GM19238 (cell line): ENCODE measurements around the gene CCHCR1.
A peak's percentile ranks its signal among the peaks of the same experiment; 100 is the strongest.

Experiments used
- DNase-seq: peaks from one replicate; pipeline ENCODE4 v3.0.0; 2011; ENCODE audit warnings: low spot score; ENCODE audit not compliant: insufficient read length

The CCHCR1 gene

DNA sequence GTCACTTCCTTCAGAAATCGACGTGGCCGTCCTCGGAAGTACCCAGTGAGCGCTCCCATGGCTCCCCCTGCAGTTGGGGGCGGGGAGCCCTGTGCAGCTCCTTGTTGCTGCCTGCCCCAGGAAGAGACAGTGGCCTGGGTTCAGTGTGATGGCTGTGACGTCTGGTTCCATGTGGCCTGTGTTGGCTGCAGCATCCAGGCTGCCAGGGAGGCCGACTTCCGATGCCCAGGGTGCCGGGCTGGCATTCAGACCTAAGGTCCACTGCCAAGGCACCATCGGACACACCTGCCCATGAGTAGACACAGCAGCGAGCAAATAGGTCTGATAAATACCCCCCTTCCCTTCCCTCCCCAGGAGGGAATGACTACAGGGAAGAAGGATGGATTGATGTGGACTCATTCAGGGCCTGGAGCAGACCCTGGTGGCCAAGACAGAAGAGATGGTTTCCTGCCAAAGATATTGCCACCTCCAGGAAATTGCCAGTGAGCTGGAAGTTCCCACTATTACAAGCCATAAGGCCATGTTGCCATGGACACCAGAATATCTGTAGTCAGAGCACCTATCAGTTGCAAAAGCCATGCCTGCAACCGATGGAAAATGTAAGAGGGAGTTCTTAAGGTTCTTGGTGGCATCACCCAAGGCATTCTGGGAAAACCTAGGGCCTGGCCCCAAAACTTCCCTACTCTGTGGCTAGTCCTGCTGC lies 5.0 kb upstream of the CCHCR1 start:
- no peak for DNase-seq

DNA sequence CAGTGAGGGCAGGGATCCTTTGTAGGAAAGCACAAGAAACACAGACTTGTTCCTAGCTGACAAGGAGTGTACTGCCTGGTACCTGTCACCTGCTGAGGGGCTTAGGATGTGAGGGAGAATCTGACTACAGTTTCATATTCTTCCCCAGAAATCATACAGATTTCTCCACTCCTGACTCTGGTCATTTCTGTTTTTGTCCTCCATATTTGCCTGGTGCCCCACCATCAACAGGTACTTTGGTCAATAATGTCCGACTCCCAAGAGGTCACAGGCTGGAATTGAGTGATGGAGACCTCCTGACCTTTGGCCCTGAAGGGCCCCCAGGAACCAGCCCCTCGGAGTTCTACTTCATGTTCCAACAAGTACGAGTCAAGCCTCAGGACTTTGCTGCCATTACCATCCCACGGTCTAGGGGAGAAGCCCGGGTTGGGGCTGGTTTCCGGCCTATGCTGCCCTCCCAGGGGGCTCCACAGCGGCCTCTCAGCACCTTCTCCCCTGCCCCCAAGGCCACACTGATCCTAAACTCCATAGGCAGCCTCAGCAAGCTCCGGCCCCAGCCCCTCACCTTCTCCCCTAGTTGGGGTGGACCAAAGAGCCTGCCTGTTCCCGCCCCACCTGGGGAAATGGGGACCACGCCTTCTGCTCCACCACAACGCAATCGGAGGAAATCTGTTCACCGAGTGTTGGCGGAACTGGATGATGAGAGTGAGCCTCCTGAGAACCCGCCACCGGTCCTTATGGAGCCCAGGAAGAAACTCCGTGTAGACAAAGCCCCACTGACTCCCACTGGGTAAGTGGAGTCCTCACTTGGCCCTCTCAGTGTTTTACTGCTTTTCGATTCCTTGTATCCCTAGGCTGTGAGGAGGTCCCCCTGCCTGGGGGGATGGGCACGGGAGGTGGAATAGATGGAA lies 3.9 kb upstream of the CCHCR1 start:
- no peak for DNase-seq

DNA sequence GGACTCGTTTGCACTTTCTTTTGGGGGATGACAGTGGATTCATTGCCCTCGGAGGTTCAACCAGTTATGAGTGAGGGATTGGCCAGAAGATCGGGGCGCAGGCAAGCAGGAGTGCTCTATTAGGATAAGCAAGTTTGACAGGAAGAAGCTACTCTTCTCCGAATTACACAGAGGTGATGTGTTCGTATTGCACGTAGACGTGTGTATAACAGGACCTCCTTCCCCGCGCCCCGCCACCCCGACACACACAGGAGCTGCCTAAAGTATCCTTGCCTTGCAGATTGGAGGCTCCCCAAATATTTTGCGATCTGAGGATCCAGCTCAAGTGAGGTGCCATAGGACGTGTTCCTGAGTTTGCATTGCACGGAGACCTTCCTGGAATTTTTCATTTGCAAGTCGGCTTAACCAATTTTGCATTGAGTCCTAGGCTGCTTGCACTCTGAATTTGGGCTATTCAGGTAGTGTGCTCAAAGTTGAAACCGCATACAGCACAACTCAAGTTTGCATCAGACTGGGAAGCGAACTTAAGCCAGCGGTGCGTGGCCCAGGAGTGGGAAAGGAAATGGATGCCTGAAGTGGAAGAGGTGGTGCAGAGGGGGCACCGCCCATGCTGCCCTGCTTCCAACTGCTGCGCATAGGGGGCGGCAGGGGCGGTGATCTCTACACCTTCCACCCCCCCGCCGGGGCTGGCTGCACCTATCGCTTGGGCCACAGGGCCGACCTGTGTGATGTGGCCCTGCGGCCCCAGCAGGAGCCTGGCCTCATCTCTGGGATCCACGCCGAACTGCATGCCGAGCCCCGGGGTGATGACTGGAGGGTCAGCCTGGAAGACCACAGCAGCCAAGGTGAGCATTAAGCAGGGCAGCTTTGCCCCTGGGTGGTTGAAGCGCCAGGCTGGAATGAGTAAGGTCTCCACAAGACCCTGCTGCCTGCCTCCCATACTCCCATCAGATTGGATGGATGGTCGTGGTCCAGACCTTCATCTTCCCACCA lies 1.6 kb upstream of the CCHCR1 start:
- DNase-seq, result no peak

DNA sequence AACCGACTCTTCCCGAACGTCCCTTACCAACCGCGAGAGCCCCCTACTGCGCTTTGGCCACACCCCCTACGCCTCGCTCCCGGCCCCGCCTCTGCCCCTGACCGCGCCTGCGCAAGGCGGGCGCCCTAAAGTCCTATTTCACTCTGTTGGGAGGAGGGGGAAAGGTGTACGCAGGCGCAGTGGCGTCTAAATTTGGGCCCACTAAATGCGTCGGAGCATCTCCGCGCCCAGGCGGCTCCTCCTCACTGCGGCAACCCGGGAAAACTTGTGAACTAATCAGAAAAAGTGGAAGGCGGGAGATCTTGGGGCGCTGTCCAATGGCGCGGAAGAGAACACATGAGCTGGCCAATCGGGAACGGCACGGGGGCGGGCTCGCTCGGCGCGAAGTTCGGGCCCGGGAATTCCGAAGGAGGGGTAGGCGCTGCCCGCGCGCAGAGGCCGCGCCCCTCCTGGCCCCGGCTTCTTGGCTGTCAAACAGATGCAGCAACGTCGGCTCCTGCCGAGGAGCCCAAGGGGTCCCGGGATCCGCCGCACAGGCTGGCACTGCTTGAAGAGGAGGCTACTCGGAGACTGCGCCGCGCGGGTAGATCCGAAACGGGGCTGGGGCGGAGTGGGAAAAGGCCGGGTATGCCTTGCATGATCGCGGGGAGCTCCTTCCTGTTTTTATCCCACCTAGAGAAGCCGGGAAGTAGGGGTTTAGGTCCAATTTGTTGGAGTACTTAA lies 699 bp upstream of the CCHCR1 start, which contains the start of gene TCF19:
TCF19 (plus strand) TSS at position 450 of the 723 bp plus-strand sequence. CDS start 881 bp downstream, outside the sequence.
- DNase-seq, result peak; percentile 97

DNA sequence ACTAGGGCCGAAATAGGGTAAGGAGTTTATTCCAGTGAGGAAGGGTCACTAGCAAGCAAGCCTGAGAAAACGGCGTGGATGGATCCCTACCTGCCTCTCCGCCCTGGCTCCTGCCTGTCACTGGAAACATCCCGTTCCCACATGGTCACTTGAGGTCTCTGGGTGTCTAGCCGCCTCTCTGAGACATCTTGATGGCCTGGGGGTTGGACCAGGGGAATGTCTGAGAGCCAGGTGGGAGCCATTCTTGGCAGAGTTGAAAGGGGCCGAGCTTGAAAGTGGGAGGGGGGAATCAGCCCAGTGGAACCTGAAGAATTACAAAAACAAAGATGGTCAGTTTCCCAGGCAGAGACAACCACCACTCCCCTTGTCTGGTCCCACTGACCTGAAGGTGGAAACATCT lies 961 bp downstream of the CCHCR1 start:
- no peak for DNase-seq

DNA sequence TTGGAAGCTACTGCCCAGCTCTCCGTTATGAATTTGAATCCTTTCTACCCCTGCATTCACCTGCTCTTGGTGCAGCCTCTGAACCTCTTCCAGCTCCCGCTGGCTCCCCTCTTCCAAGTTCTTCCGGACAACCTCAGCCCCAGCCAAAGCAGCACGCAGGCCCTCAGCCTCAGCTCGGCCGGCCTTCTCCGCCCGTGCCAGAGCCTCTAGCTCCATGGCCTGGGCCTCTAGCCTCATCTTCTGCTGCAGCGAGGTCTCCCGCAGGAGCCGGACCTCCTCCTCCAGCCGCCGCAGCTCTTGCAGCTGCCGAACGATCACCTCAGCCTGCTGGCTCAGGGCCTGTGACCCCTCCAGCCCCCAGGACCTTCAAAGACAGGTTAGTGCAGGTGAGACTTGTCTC lies 3.2 kb downstream of the CCHCR1 start:
- no peak for DNase-seq

DNA sequence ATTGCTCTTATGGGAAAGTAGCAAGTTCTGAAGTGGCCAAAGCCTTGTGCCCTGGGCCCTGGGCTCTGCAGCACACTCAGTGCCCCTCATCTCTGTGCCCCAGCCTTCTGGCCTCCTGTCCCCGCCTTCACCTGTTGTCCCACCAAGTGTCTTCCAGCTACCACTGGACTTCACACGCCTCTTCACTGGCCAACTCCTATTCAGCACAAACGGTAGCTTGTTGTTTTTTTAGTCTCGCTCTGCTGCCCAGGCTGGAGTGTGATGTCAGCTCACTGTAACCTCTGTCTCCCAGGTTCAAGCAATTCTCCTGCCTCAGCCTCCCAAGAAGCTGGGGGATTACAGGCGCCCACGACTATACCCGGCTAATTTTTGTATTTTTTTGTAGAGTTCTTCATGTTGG lies 4.8 kb downstream of the CCHCR1 start:
- no peak for DNase-seq

DNA sequence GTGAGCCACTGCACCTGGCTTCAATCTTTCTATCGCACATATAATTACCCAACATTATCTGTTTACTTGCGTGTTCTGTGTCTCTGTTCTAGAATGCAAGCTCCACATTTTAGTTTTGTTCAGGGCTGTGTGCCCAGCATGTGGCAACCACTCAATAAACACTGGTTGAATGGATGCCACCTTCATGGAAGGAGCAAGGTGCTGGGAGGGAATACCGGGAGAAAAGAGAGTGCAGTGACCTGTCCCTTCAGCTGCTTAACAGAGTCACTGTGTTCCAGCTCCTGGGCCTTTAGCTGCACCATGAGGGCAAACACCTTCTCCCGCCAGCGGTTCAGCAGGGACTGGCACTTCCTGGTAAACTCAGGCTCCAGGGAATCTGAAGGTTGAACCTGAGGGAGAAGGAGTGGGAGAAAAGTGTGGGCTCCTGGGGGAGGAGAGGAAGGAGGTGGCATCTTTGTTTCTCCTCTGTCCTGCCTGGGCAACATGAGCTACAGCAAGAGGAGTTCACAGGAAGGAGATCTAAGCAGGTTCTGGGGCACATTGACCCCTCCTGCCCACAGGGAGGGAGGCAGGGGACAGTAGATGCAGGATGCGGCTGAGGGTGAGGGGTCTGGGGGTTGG lies 7.7 kb downstream of the CCHCR1 start:
- DNase-seq, result no peak

DNA sequence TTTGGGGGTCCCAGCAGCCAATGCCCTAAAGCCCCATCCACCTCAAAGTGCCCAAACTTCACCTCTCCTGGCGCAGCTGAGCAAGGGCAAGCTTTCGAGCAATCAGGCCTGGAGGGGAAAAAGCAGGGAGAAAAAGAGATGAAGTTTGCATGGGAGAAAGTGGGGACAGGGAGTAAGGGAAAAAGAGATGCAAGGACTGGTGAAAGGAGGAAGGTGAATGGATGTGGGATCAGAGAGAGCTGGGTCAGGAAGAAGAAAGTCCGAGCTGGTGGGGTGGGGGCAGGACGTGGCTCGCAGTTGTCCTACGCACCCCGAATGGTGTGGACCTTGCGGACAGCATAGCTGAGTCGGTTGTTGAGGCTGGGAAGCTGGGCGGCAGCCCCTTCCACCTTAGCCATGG lies 12.2 kb downstream of the CCHCR1 start:
- no peak for DNase-seq

DNA sequence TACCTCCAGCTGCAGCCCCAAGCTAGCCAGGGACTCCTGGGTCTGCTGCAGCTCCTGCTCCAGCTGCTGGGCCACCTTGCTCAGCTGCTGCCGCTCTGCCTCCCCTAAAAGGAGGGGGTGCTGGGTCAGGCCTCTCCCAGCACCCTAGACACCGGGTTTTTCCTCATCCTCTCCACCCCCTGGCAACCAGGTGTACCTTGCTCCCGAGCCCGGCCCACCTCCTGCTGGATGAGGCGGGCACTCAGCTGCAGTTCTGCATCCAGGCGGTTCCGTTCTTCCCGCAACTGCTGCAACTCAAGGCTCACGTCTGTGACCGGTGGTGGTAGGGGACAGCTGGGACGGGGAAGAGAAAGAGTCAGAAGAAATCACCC lies 12.6 kb downstream of the CCHCR1 start:
- DNase-seq, result no peak

DNA sequence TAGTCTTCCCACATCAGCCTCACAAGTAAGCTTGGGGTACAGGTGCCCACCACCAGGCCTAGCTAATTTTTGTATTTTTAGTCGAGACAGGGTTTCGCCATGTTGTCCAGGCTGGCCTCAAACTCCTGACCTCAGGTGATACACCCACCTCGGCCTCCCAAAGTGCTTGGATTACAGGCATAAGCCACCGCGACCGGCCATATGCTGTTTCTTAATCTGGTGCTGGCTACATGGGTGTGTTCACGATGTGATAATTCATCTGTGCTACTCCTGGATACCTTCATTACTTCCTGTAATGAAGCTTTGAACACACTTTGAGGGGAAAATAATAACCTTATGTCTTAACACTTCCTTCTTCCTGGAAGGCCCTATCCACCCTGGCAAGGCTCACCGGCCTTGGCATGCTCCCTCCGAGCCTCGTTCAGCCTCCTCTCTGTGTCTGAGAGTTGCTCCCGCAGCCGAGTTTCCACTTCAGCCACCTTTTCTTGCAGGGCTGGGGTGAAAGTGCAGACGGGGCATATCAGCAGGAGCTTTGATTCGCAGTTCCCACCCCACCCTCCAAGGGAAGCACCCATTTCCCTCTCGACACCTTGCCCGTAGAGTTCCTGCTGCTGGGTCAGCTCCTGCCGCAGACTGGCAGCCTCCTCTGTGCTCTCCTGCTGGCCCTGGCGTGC lies 13.2 kb downstream of the CCHCR1 start:
- DNase-seq, result no peak

DNA sequence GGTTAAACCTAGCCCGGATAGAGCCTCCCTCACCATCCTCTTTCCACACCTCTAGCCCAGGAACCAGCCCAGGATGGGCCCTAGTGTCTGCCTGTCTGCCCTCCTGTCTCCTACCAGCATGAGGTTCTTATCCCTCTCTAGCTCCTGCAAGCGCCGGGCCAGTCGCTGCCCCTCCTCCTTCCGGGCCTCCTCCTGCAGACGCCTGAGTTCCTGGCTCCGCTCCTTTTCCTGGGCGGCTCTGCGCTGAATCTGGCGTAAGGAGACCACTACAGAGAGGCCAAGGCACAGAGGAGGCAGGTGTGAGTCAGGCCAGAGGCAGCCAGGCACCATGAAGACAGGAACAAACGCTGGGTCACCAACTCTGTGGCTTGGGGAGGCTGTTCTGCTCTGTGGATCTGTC lies 14.5 kb downstream of the CCHCR1 start:
- DNase-seq, result no peak

DNA sequence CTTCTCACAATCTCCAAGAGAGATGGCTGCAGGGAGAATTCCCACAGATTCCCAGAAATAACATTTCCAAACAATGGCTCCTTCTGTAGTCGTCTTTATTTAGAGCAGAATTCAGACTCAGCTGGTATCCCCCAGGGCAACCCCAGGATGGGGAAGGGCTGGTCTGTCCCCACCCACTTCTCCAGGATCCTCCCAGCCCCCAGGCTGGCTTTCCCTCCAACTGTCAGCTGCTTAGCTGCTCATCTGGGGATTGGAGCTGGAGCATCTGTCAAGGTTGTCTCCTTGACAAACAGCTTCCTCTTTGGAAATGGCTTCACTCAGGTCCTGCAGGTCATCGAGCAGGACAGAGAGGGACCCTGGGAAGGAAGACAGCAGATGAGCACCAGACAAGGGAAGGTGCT lies 15.2 kb downstream of the CCHCR1 start:
- DNase-seq, result no peak

DNA sequence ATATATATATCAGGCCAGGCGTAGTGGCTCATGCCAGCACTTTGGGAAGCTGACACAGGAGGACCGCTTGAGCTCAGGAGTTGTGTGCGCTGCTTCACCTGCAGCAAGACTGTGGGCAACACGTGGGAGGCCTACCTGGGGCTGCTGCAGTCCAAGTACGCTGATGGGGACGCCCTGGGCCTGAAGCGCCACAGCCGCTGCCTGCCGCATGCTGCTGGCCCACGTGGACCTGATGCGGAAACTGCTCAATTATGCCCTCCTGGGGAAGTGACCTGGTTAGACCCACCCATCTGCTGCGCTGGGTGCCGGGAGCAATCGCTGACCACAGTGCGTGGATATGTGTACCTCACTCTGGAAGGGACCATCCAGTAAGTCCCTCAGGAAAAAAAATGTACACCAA lies 17.0 kb downstream of the CCHCR1 start:
- DNase-seq, result no peak

DNA sequence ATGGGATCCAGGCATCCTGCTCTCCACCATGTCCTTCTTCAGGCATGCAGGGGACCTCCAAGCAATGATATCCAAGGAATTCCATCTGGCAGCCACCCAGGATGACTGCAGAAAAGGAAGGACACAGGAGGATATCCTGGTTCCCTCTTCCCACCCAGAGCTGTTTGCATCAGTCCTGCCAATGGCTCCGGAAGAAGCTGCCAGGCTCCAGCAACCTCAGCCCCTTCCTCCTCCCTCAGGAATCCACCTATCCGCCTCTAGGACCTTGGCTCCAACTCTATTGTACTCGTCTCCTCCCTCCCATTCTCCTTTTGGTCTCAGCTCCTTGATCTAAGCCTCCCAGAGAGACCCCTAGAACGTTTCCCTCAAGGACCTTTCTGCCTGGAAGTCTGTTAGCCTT lies 18.0 kb downstream of the CCHCR1 start:
- DNase-seq, result no peak

DNA sequence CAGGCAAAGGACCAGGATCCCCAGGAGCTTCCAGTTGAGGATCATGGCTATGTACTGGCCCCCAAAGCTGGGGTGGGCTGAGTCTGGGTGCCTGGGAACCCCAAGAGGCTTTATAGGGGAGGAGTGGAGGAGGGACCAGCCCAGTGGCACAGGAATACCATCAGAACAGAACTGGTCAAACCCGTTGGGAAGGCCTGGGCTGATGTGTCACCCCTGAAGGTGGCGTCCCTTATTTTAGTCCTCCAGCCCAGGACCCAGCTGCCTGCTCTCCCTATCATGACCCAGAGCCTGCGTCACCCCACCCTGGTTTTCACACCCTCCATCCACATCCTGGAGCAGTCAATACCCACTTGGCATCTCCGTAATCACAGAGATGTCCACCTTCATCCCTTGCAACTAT lies 18.6 kb downstream of the CCHCR1 start, which contains the start of gene PSORS1C2:
PSORS1C2 (minus strand) TSS at position 85 of the 400 bp plus-strand sequence; CDS start at position 45, 40 bp downstream.
- DNase-seq, result no peak

DNA sequence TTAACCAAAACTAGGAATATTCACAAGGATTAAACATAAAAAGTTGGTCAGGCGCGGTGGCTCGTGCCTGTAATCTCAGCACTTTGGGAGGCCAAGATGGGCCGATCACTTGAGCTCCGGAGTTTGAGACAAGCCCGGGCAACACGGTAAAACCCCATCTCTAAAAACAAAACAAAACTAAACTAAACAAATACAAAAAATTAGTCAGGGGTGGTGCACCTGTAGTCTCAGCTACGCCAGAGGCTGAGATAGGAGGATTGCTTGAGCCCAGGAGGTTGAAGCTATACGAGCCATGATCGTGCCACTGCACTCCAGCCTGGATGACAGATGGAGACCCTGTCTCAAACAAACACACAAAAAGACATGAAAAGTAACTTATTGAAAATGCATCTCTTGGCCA lies 21.9 kb downstream of the CCHCR1 start:
- no peak for DNase-seq

DNA sequence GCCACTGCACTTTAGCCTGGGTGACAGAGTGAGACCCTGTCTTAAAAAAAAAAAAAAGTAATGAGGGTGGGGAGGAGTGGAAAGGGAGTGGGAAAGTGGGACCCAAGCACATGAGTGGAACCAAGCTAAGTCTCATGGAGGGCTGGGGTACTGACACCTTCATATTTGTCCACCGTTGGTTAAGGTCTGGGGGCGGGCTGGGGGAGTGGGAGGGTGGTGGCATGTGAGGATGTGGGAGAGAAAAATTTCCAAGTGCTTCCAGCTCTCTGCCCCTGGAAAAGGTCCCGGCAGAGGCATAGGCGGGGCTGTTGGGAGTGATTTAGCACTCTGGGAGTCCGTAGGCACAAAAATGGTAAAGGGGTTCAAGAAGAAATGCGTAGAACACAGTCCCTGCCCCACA lies 24.8 kb downstream of the CCHCR1 start:
- DNase-seq, result no peak

DNA sequence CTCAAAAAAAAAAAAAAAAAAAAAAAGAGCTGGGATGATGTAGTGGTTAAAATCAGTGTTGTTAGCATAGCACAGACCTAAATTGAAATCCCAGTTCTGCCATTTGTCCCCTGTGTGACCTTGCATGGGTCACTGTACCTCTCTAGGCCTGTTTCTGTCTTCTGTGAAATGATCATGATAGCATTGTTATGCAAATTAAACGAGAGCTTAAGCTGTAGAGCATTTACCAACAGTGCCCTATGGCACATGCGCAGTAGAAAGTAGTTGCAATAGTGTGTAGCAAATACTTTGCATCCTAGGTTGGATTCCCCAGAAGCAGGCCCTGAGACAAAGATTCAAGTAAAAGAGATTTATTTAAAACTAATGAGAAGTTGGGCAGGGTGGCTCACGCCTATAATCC lies 26.0 kb downstream of the CCHCR1 start:
- no peak for DNase-seq

DNA sequence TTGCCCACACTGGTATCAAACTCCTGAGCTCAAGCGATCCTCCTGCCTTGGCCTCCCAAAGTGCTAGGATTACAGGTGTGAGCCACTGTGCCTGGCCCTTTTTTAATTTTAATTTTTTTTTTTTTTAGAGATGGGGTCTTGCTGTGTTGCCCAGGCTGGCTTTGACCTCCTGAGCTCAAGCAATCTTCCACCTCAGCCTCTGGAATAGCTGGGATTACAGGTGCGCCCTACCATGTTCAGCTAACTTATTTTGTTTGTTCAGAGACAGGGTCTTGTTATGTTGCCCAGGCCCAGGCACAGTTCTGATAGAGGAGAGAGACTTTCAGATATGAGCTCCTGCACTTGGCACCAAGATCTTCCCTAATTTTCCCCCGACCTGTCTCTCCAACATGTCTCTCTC lies 26.9 kb downstream of the CCHCR1 start:
- DNase-seq, result no peak
